Smooth muscle cell (in vitro differentiated cells): ENCODE data around the gene LHX6. TPM values are rescaled to one million over a fixed set of nuclear protein-coding genes. Genes with fewer than 3 reads are reported as not detected.

ENCODE experiments used
- DNase-seq: peaks from one replicate; lab custom pipeline; 2025; ENCODE audit not compliant: unreplicated experiment; lab: John Stamatoyannopoulos, UW
- H2AFZ ChIP-seq: fragments of 200-600 bp; sonication (generic); 2 replicates; pipeline ENCODE4 v1.6.0; 2016; ENCODE audit warnings: antibody characterized with exemption, low read depth, mild to moderate bottlenecking
- H3F3A ChIP-seq: fragments of 200-600 bp; sonication (generic); 2 replicates; pipeline ENCODE4 v1.6.0; 2017; ENCODE audit warnings: antibody characterized with exemption, low read depth
- H3K27ac ChIP-seq: fragments of 200-600 bp; sonication (generic); 2 replicates; pipeline ENCODE4 v1.5.1; 2016; ENCODE audit warnings: low read depth, mild to moderate bottlenecking
- H3K27me3 ChIP-seq: fragments of 200-600 bp; sonication (generic); 2 replicates; pipeline ENCODE4 v1.6.1; 2016; ENCODE audit warnings: low read depth, mild to moderate bottlenecking
- H3K36me3 ChIP-seq: fragments of 200-600 bp; sonication (generic); 2 replicates; pipeline ENCODE4 v1.5.1; 2016; ENCODE audit warnings: low read depth
- H3K4me1 ChIP-seq: fragments of 200-600 bp; sonication (generic); 2 replicates; pipeline ENCODE4 v1.5.1; 2016; ENCODE audit warnings: low read depth
- H3K4me2 ChIP-seq: fragments of 200-600 bp; sonication (generic); 2 replicates; pipeline ENCODE4 v1.6.0; 2016; ENCODE audit warnings: mild to moderate bottlenecking
- H3K4me3 ChIP-seq: fragments of 200-600 bp; sonication (generic); 2 replicates; pipeline ENCODE4 v1.5.1; 2016; ENCODE audit warnings: mild to moderate bottlenecking
- H3K79me2 ChIP-seq: fragments of 200-600 bp; sonication (generic); 2 replicates; pipeline ENCODE4 v1.6.0; 2016; ENCODE audit warnings: low read depth, mild to moderate bottlenecking
- H3K9ac ChIP-seq: fragments of 200-600 bp; sonication (generic); 2 replicates; pipeline ENCODE4 v1.6.0; 2016; ENCODE audit warnings: low read depth
- H3K9me3 ChIP-seq: fragments of 200-600 bp; sonication (generic); replicated peaks from 2 replicates; pipeline ENCODE4 v1.5.1; 2016; ENCODE audit warnings: low read depth
- H4K20me1 ChIP-seq: fragments of 200-600 bp; sonication (generic); 2 replicates; pipeline ENCODE4 v1.6.0; 2016; ENCODE audit warnings: low read depth
- CTCF ChIP-seq: fragments of 200-600 bp; sonication (generic); IDR thresholded peaks from 2 replicates; pipeline ENCODE4 v1.5.1; 2017; ENCODE audit warnings: borderline replicate concordance, mild to moderate bottlenecking, antibody characterized with exemption; ENCODE audit not compliant: insufficient read depth, poor library complexity, severe bottlenecking
- WGBS: methylation state at CpG from one replicate; pipeline ENCODE4 v1.1.7; 2016; ENCODE audit warnings: low lambda C conversion rate; 5-methylcytosine and 5-hydroxymethylcytosine counted together
- polyA plus RNA-seq: library from polyadenylated mRNA; unstranded; fragments of >200 nt; fragmentation: Nextera tagmentation; extraction: Ambion mirVana; gene quantifications from 2 replicates; pipeline ENCODE4 v1.2.1, GENCODE V29; 2016
- total RNA-seq: library from RNA; depleted of rRNA; stranded (reverse); fragments of >200 nt; gene quantifications from 2 replicates; pipeline ENCODE4 v1.2.3, GENCODE V29; 2014

The LHX6 gene
- total and polyA plus RNA-seq, 2 experiments from 2014 or later = not detected

GRCh38 chr9:122202111-122202510 lies 26.6 kb downstream of the LHX6 start:
- no peak overlapping the region for H3K27ac ChIP-seq
- no peaks in the 10 kb centered on the region for H3K9me3 ChIP-seq
- no peaks in the 10 kb centered on the region for H4K20me1 ChIP-seq
- peaks cover 11% of the 10 kb centered on the region for H3K27me3 ChIP-seq
- no peaks in the 10 kb centered on the region for H3F3A ChIP-seq
- no peak overlapping the region for H3K4me3 ChIP-seq
- H2AFZ ChIP-seq = no peak overlapping the region
- no peak overlapping the region for H3K9ac ChIP-seq
- no peaks in the 10 kb centered on the region for H3K4me1 ChIP-seq
- DNase-seq = no peak
- H3K4me2 ChIP-seq = no peak overlapping the region
- no peaks in the 10 kb centered on the region for H3K36me3 ChIP-seq
- no peaks in the 10 kb centered on the region for H3K79me2 ChIP-seq
- 50% methylated on average over 3 of the region's 3 CpGs for WGBS
- TF ChIP-seq CTCF = no peak

DNA sequence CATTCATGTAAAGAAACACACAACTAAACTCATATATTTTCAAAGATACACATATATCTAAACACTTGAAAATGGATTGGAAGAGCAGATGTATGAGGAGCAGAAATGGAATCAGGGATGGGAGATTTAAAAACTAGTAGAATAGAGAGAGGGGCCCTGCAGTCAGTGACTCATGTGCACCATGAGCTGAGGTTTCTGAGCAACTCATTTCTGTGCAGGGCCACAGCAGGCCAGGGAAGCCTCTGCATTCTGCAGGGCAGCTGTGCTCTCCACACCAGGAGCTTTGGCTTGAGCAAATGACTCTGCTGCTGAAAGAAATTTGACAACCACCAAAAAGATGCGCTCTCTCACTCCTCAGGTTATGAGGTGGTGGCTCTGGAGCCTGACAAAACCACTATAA lies 27.1 kb downstream of the LHX6 start:
- Histone ChIP-seq H3K4me1 (no peaks in the 10 kb centered on the region), H3K9ac (no peak overlapping the region), H3K9me3 (no peaks in the 10 kb centered on the region), H3K27me3 (peaks cover 10% of the 10 kb centered on the region), H3K4me2 (no peak overlapping the region), H4K20me1 (no peaks in the 10 kb centered on the region), H3K4me3 (no peak overlapping the region), H3F3A (no peaks in the 10 kb centered on the region), H3K27ac (no peak overlapping the region), H2AFZ (no peak overlapping the region), H3K79me2 (no peaks in the 10 kb centered on the region), H3K36me3 (no peaks in the 10 kb centered on the region)
- TF ChIP-seq CTCF = no peak
- DNase-seq = no peak
- 92% methylated on average over 1 of the region's 1 CpG for WGBS

DNA sequence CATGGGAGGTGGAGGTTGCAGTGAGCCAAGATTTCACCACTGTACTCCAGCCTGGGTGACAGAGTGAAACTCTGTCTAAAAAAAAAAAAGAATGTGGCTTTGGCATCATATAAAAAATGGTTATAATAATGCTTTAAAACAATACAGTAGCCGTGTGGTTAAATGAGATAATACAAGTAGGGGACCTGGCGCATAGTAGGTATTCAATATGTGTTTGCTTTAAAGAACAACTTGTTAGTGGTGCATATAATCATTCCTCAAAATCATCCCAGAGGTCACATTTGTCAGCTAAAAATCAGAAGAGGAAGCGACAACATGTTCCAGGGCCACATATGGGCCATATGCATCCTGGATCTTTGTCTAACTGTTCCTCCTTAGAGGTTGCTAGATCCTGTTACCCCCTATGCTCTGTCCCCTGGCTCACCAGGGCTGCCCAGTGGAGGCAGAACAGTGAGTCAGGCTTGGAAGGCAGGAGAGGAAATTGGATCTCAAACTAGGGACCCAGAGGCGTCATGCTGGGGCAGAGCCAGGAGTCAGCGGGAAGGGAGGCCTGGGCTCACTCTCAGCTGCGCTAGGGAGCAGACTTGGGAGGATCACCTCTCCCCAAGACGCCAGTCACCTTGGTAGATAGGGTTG lies 27.7 kb downstream of the LHX6 start:
- Histone ChIP-seq H3K36me3 (no peaks in the 10 kb centered on the region), H3F3A (no peaks in the 10 kb centered on the region), H3K4me1 (no peaks in the 10 kb centered on the region), H3K4me3 (no peak overlapping the region), H3K79me2 (no peaks in the 10 kb centered on the region), H4K20me1 (no peaks in the 10 kb centered on the region), H3K9ac (no peak overlapping the region), H2AFZ (no peak overlapping the region), H3K27me3 (peaks cover 10% of the 10 kb centered on the region), H3K9me3 (no peaks in the 10 kb centered on the region), H3K27ac (no peak overlapping the region), H3K4me2 (no peak overlapping the region)
- DNase-seq = no peak
- TF ChIP-seq CTCF = no peak
- WGBS = 96% methylated on average over 7 of the region's 7 CpGs

GRCh38 chr9:122197882-122198281 lies 30.9 kb downstream of the LHX6 start:
- Histone ChIP-seq H3K36me3 (no peaks in the 10 kb centered on the region), H3K4me2 (no peak overlapping the region), H3K9me3 (no peaks in the 10 kb centered on the region), H3K79me2 (no peaks in the 10 kb centered on the region), H4K20me1 (no peaks in the 10 kb centered on the region), H3F3A (no peaks in the 10 kb centered on the region), H3K27me3 (peaks cover 10% of the 10 kb centered on the region), H3K9ac (no peak overlapping the region), H3K4me3 (no peak overlapping the region), H2AFZ (no peak overlapping the region), H3K4me1 (no peaks in the 10 kb centered on the region), H3K27ac (no peak overlapping the region)
- DNase-seq = no peak
- 88% methylated on average over 4 of the region's 4 CpGs for WGBS
- TF ChIP-seq CTCF = no peak
